ENCODE results near the gene PTBP2. TPM values are rescaled to one million over a fixed set of nuclear protein-coding genes. Genes with fewer than 3 reads are reported as not detected.
"Not testable (repeated sequence)": the region's sequence is repeated elsewhere in the genome, so short reads cannot be mapped to it uniquely, and the experiment has no call there.

The PTBP2 gene
- total RNA-seq, 1 donor from 2014 or later = 17.1 TPM

- intact Hi-C loops (cut with micrococcal nuclease) = no loop called here
- Mint-ChIP-seq H3K9me3 (no peaks in the 10 kb centered on the region), H3K4me1 (ENCODE audit: low read depth) (peaks cover 17% of the 10 kb centered on the region), H3K27me3 (ENCODE audit: low read depth) (no peaks in the 10 kb centered on the region), H3K4me3 (ENCODE audit: low read depth) (no peak overlapping the region), H3K27ac (no peak overlapping the region), H3K36me3 (ENCODE audit: low read depth) (peaks cover 44% of the 10 kb centered on the region)
- DNase-seq (ENCODE audit: low spot score) = no peak
Measured at GRCh38 chr1:96747565-96747964, 26.0 kb downstream of the PTBP2 start.

- Mint-ChIP-seq H3K9me3 (no peaks in the 10 kb centered on the region), H3K27me3 (ENCODE audit: low read depth) (no peaks in the 10 kb centered on the region), H3K4me1 (ENCODE audit: low read depth) (peaks cover 17% of the 10 kb centered on the region), H3K27ac (no peak overlapping the region), H3K36me3 (ENCODE audit: low read depth) (peaks cover 47% of the 10 kb centered on the region), H3K4me3 (ENCODE audit: low read depth) (no peak overlapping the region)
- intact Hi-C loops (cut with micrococcal nuclease) = no loop called here
- DNase-seq (ENCODE audit: low spot score) = no peak
Measured at GRCh38 chr1:96748078-96748477, 26.5 kb downstream of the PTBP2 start.

- Mint-ChIP-seq H3K36me3 (ENCODE audit: low read depth) (peaks cover 58% of the 10 kb centered on the region), H3K27me3 (ENCODE audit: low read depth) (no peaks in the 10 kb centered on the region), H3K9me3 (no peaks in the 10 kb centered on the region), H3K4me1 (ENCODE audit: low read depth) (peaks cover 17% of the 10 kb centered on the region), H3K27ac (no peak overlapping the region), H3K4me3 (ENCODE audit: low read depth) (no peak overlapping the region)
- DNase-seq (ENCODE audit: low spot score) = no peak
- intact Hi-C loops (cut with micrococcal nuclease) = no loop called here
Measured at GRCh38 chr1:96749618-96750017, 28.0 kb downstream of the PTBP2 start.

- Mint-ChIP-seq H3K4me3 (ENCODE audit: low read depth) (no peak overlapping the region), H3K4me1 (ENCODE audit: low read depth) (peaks cover 12% of the 10 kb centered on the region), H3K36me3 (ENCODE audit: low read depth) (peaks cover 77% of the 10 kb centered on the region), H3K27ac (no peak overlapping the region), H3K27me3 (ENCODE audit: low read depth) (no peaks in the 10 kb centered on the region), H3K9me3 (peaks cover 4% of the 10 kb centered on the region)
- no peak for DNase-seq (ENCODE audit: low spot score)
- intact Hi-C loops (cut with micrococcal nuclease) = no loop called here
Measured at GRCh38 chr1:96752394-96752793, 30.8 kb downstream of the PTBP2 start.

- Mint-ChIP-seq H3K4me3 (ENCODE audit: low read depth) (no peak overlapping the region), H3K36me3 (ENCODE audit: low read depth) (peaks cover 91% of the 10 kb centered on the region), H3K4me1 (ENCODE audit: low read depth) (no peaks in the 10 kb centered on the region), H3K9me3 (peaks cover 36% of the 10 kb centered on the region), H3K27ac (no peak overlapping the region), H3K27me3 (ENCODE audit: low read depth) (no peaks in the 10 kb centered on the region)
- no peak for DNase-seq (ENCODE audit: low spot score)
- intact Hi-C loops (cut with micrococcal nuclease) = no loop called here
Measured at GRCh38 chr1:96756789-96757188, 35.2 kb downstream of the PTBP2 start.

- H3K27me3 Mint-ChIP-seq (ENCODE audit: low read depth); intact Hi-C loops (cut with micrococcal nuclease); H3K4me3 Mint-ChIP-seq (ENCODE audit: low read depth); H3K4me1 Mint-ChIP-seq (ENCODE audit: low read depth); DNase-seq (ENCODE audit: low spot score); H3K27ac Mint-ChIP-seq: not testable (repeated sequence)
- H3K36me3 Mint-ChIP-seq (ENCODE audit: low read depth) = peaks cover 55% of the 10 kb centered on the region
- H3K9me3 Mint-ChIP-seq = peaks cover 31% of the 10 kb centered on the region
Measured at GRCh38 chr1:96762586-96762985, 41.0 kb downstream of the PTBP2 start.

- Mint-ChIP-seq H3K27ac (no peak overlapping the region), H3K4me1 (ENCODE audit: low read depth) (peaks cover 4% of the 10 kb centered on the region), H3K27me3 (ENCODE audit: low read depth) (no peaks in the 10 kb centered on the region), H3K36me3 (ENCODE audit: low read depth) (peaks cover 51% of the 10 kb centered on the region), H3K4me3 (ENCODE audit: low read depth) (no peak overlapping the region), H3K9me3 (peaks cover 28% of the 10 kb centered on the region)
- no peak for DNase-seq (ENCODE audit: low spot score)
- intact Hi-C loops (cut with micrococcal nuclease) = no loop called here
Measured at GRCh38 chr1:96763514-96763913, 41.9 kb downstream of the PTBP2 start.

GRCh38 chr1:96764469-96764868 lies 42.9 kb downstream of the PTBP2 start:
- Mint-ChIP-seq H3K4me1 (ENCODE audit: low read depth) (peaks cover 4% of the 10 kb centered on the region), H3K27me3 (ENCODE audit: low read depth) (no peaks in the 10 kb centered on the region), H3K4me3 (ENCODE audit: low read depth) (no peak overlapping the region), H3K36me3 (ENCODE audit: low read depth) (peaks cover 45% of the 10 kb centered on the region), H3K27ac (no peak overlapping the region), H3K9me3 (peaks cover 20% of the 10 kb centered on the region)
- DNase-seq (ENCODE audit: low spot score) = no peak
- intact Hi-C loops (cut with micrococcal nuclease) = no loop called here

- intact Hi-C loops (cut with micrococcal nuclease) = loop anchor here (5.0 kb wide), 1 partner anchor 50 kb away; the partner anchor contains the start of gene PTBP2
Measured at GRCh38 chr1:96771847-96772246, 50.3 kb downstream of the PTBP2 start.

GRCh38 chr1:96772349-96772748 lies 50.8 kb downstream of the PTBP2 start:
- no peaks in the 10 kb centered on the region for H3K9me3 Mint-ChIP-seq
- peaks cover 6% of the 10 kb centered on the region for H3K4me1 Mint-ChIP-seq (ENCODE audit: low read depth)
- no peaks in the 10 kb centered on the region for H3K27me3 Mint-ChIP-seq (ENCODE audit: low read depth)

More at GRCh38 chr1:96771847-96772246, 50.3 kb downstream of the PTBP2 start:
- no peaks in the 10 kb centered on the region for H3K27me3 Mint-ChIP-seq (ENCODE audit: low read depth)
- peaks cover 35% of the 10 kb centered on the region for H3K36me3 Mint-ChIP-seq (ENCODE audit: low read depth)
- H3K9me3 Mint-ChIP-seq = no peaks in the 10 kb centered on the region
- H3K4me1 Mint-ChIP-seq (ENCODE audit: low read depth) = peaks cover 6% of the 10 kb centered on the region
- DNase-seq (ENCODE audit: low spot score) = no peak
- H3K27ac Mint-ChIP-seq = no peak overlapping the region
- no peak overlapping the region for H3K4me3 Mint-ChIP-seq (ENCODE audit: low read depth)

GRCh38 chr1:96772972-96773371 lies 51.4 kb downstream of the PTBP2 start:
- no peaks in the 10 kb centered on the region for H3K9me3 Mint-ChIP-seq
- H3K27me3 Mint-ChIP-seq (ENCODE audit: low read depth) = no peaks in the 10 kb centered on the region
- H3K4me1 Mint-ChIP-seq (ENCODE audit: low read depth) = peaks cover 3% of the 10 kb centered on the region
- no peak for DNase-seq (ENCODE audit: low spot score)
- H3K36me3 Mint-ChIP-seq (ENCODE audit: low read depth) = peaks cover 32% of the 10 kb centered on the region
- intact Hi-C loops (cut with micrococcal nuclease) = loop anchor here (5.0 kb wide), 1 partner anchor 51 kb away; the partner anchor contains the start of gene PTBP2
- no peak overlapping the region for H3K4me3 Mint-ChIP-seq (ENCODE audit: low read depth)
- H3K27ac Mint-ChIP-seq = no peak overlapping the region

More at GRCh38 chr1:96772349-96772748, 50.8 kb downstream of the PTBP2 start:
- H3K4me3 Mint-ChIP-seq (ENCODE audit: low read depth) = no peak overlapping the region
- peaks cover 35% of the 10 kb centered on the region for H3K36me3 Mint-ChIP-seq (ENCODE audit: low read depth)
- DNase-seq (ENCODE audit: low spot score) = no peak
- no peak overlapping the region for H3K27ac Mint-ChIP-seq
- intact Hi-C loops (cut with micrococcal nuclease) = loop anchor here (5.0 kb wide), 1 partner anchor 50 kb away; the partner anchor contains the start of gene PTBP2

- H3K27ac Mint-ChIP-seq = no peak overlapping the region
- H3K27me3 Mint-ChIP-seq (ENCODE audit: low read depth) = no peaks in the 10 kb centered on the region
- peaks cover 33% of the 10 kb centered on the region for H3K36me3 Mint-ChIP-seq (ENCODE audit: low read depth)
- DNase-seq (ENCODE audit: low spot score) = no peak
- H3K4me3 Mint-ChIP-seq (ENCODE audit: low read depth) = no peak overlapping the region
- intact Hi-C loops (cut with micrococcal nuclease) = no loop called here
- no peaks in the 10 kb centered on the region for H3K4me1 Mint-ChIP-seq (ENCODE audit: low read depth)
- H3K9me3 Mint-ChIP-seq = no peaks in the 10 kb centered on the region
Measured at GRCh38 chr1:96782206-96782605, 60.6 kb downstream of the PTBP2 start.

- Mint-ChIP-seq H3K36me3 (ENCODE audit: low read depth) (peaks cover 36% of the 10 kb centered on the region), H3K4me1 (ENCODE audit: low read depth) (no peaks in the 10 kb centered on the region), H3K4me3 (ENCODE audit: low read depth) (no peak overlapping the region), H3K27ac (no peak overlapping the region), H3K9me3 (no peaks in the 10 kb centered on the region), H3K27me3 (ENCODE audit: low read depth) (no peaks in the 10 kb centered on the region)
- intact Hi-C loops (cut with micrococcal nuclease) = no loop called here
- no peak for DNase-seq (ENCODE audit: low spot score)
Measured at GRCh38 chr1:96782856-96783255, 61.3 kb downstream of the PTBP2 start.

- H3K27ac Mint-ChIP-seq = no peak overlapping the region
Measured at GRCh38 chr1:96790599-96790998, 69.0 kb downstream of the PTBP2 start.

More at GRCh38 chr1:96790599-96790998, 69.0 kb downstream of the PTBP2 start:
- Mint-ChIP-seq H3K27me3 (ENCODE audit: low read depth) (no peaks in the 10 kb centered on the region), H3K36me3 (ENCODE audit: low read depth) (peaks cover 41% of the 10 kb centered on the region), H3K4me3 (ENCODE audit: low read depth) (no peak overlapping the region), H3K4me1 (ENCODE audit: low read depth) (no peaks in the 10 kb centered on the region), H3K9me3 (no peaks in the 10 kb centered on the region)
- no peak for DNase-seq (ENCODE audit: low spot score)
- intact Hi-C loops (cut with micrococcal nuclease) = no loop called here
